CD14-positive monocyte (primary cell): ENCODE data around the gene ITGB3. TPM values are rescaled to one million over a fixed set of nuclear protein-coding genes. Genes with fewer than 3 reads are reported as not detected.
A peak's percentile ranks its signal among the peaks of the same experiment; 100 is the strongest.

Experiments used
- DNase-seq, 3 donors: peaks; one replicate each; pipeline ENCODE4 v3.0.0-alpha.2; 2011 to 2022
- H2AFZ ChIP-seq: 2 replicates; pipeline ENCODE4 v1.6.0; 2012; ENCODE audit warnings: mild to moderate bottlenecking, low read depth, low read length, inconsistent platforms; ENCODE audit not compliant: insufficient read depth, poor library complexity, severe bottlenecking
- H3K27ac ChIP-seq, 2 donors: 1 replicate in 1 of 2; 2 replicates in 1 of 2; pipeline ENCODE4 v1.5.1; 2012 to 2013; ENCODE audit warnings: low read length in 2 of 2, control low read depth in 1 of 2, inconsistent platforms in 1 of 2, low read depth in 1 of 2, mild to moderate bottlenecking in 1 of 2
- H3K27me3 ChIP-seq, 2 donors: one replicate each; pipeline versions ENCODE4 v1.6.0 to v1.6.1; 2011 to 2013; ENCODE audit warnings: low read length in 2 of 2; ENCODE audit not compliant: control insufficient read depth in 2 of 2, insufficient read depth in 2 of 2
- H3K36me3 ChIP-seq, 2 donors: replicated peaks in 1 of 2; 1 replicate in 1 of 2; 2 replicates in 1 of 2; pipeline versions ENCODE4 v1.5.1 to v1.6.1; 2012 to 2013; ENCODE audit warnings: low read length in 2 of 2, control low read depth in 1 of 2, inconsistent platforms in 1 of 2, mild to moderate bottlenecking in 1 of 2; ENCODE audit not compliant: insufficient read depth in 2 of 2, control insufficient read depth in 1 of 2
- H3K4me1 ChIP-seq, 2 donors: 1 replicate in 1 of 2; 2 replicates in 1 of 2; pipeline versions ENCODE4 v1.5.1 to v1.6.1; 2012 to 2013; ENCODE audit warnings: low read length in 2 of 2, control low read depth in 1 of 2, inconsistent platforms in 1 of 2, mild to moderate bottlenecking in 1 of 2, moderate library complexity in 1 of 2; ENCODE audit not compliant: insufficient read depth in 2 of 2, control insufficient read depth in 1 of 2
- H3K4me2 ChIP-seq: replicated peaks from 2 replicates; pipeline ENCODE3; 2012; ENCODE audit warnings: low read length, moderate library complexity, mild to moderate bottlenecking; ENCODE audit not compliant: poor library complexity, severe bottlenecking; ENCODE audit errors: extremely low read depth
- H3K4me3 ChIP-seq, 3 experiments: fragments of 200-600 bp in 1 of 3; sonication (generic) in 1 of 3; replicated peaks in 1 of 3; 1 replicate in 2 of 3; 2 replicates in 1 of 3; pipeline ENCODE4 v1.5.1; 2011 to 2013; ENCODE audit warnings: low read length in 3 of 3, mild to moderate bottlenecking in 3 of 3, control low read depth in 2 of 3, low read depth in 2 of 3, inconsistent platforms in 1 of 3, moderate library complexity in 1 of 3
- H3K79me2 ChIP-seq: 2 replicates; pipeline ENCODE4 v1.6.0; 2012; ENCODE audit warnings: mild to moderate bottlenecking, control low read depth, inconsistent platforms, low read length, moderate library complexity; ENCODE audit not compliant: insufficient read depth
- H3K9ac ChIP-seq: 2 replicates; pipeline ENCODE4 v1.6.0; 2017; ENCODE audit warnings: low read length, mild to moderate bottlenecking; ENCODE audit not compliant: insufficient read depth, poor library complexity, severe bottlenecking
- H3K9me3 ChIP-seq, 2 donors: replicated peaks in 1 of 2; 1 replicate in 1 of 2; 2 replicates in 1 of 2; pipeline versions ENCODE4 v1.5.1 to v1.6.1; 2012 to 2013; ENCODE audit warnings: low read length in 2 of 2, control low read depth in 1 of 2; ENCODE audit not compliant: control insufficient read depth in 1 of 2, insufficient read depth in 1 of 2
- H4K20me1 ChIP-seq: 2 replicates; pipeline ENCODE4 v1.6.0; 2012; ENCODE audit warnings: mild to moderate bottlenecking, low read length, control low read depth, moderate library complexity; ENCODE audit not compliant: insufficient read depth
- H3K27ac Mint-ChIP-seq, 7 donors: one replicate each; pipeline ENCODE4 v1.8.0; 2020; ENCODE audit warnings: mild to moderate bottlenecking in 7 of 7, mixed read lengths in 7 of 7, moderate library complexity in 6 of 7, inconsistent platforms in 2 of 7
- H3K27me3 Mint-ChIP-seq, 3 donors: one replicate each; pipeline ENCODE4 v1.8.0; 2021 to 2022; ENCODE audit warnings: low read depth in 3 of 3, mild to moderate bottlenecking in 3 of 3, mixed read lengths in 3 of 3, moderate library complexity in 3 of 3, inconsistent platforms in 1 of 3
- H3K36me3 Mint-ChIP-seq, 2 donors: one replicate each; pipeline ENCODE4 v1.8.0; 2020; ENCODE audit warnings: mixed read lengths in 2 of 2, inconsistent platforms in 1 of 2, mild to moderate bottlenecking in 1 of 2
- H3K4me1 Mint-ChIP-seq: one replicate; pipeline ENCODE4 v1.8.0; 2020; ENCODE audit warnings: mild to moderate bottlenecking, mixed read lengths
- H3K4me3 Mint-ChIP-seq, 2 donors: one replicate each; pipeline ENCODE4 v1.8.0; 2020; ENCODE audit warnings: mild to moderate bottlenecking in 2 of 2, mixed read lengths in 2 of 2, moderate library complexity in 1 of 2
- H3K9me3 Mint-ChIP-seq, 7 donors: one replicate each; pipeline ENCODE4 v1.8.0; 2020 to 2022; ENCODE audit warnings: mixed read lengths in 7 of 7, mild to moderate bottlenecking in 6 of 7, moderate library complexity in 6 of 7, inconsistent platforms in 2 of 7
- WGBS: methylation state at CpG from one replicate; pipeline ENCODE4 v1.1.5; 2013; ENCODE audit warnings: missing lambda C conversion rate; ENCODE audit not compliant: insufficient coverage; 5-methylcytosine and 5-hydroxymethylcytosine counted together
- intact Hi-C, 2 donors: fragments of 100-400 bp; cut with micrococcal nuclease; formaldehyde crosslinking; loops; one replicate each; pipeline versions ENCODE4 v1.15.0 to v1.15.1; 2023
- polyA plus RNA-seq, 3 donors: library from polyadenylated mRNA; depleted of rRNA in 1 of 3; unstranded in 2 of 3; stranded (reverse) in 1 of 3; fragments of 300-500 nt in 2 of 3; fragments of >200 nt in 1 of 3; fragmentation: Illumina TruSeq in 2 of 3; gene quantifications; 1 replicate in 2 of 3; 2 replicates in 1 of 3; pipeline ENCODE4 v1.2.3, GENCODE V29; 2012 to 2021
- TF ChIP-seq, protein P1 (sequence below): fragments of 200-600 bp; IDR thresholded peaks from one replicate; pipeline ENCODE4 v1.8.0; 2022; ENCODE audit warnings: antibody characterized with exemption, mild to moderate bottlenecking

The ITGB3 gene
- polyA plus RNA-seq, 3 donors, result 0.01 to 1.6 (median 1.3) TPM

DNA sequence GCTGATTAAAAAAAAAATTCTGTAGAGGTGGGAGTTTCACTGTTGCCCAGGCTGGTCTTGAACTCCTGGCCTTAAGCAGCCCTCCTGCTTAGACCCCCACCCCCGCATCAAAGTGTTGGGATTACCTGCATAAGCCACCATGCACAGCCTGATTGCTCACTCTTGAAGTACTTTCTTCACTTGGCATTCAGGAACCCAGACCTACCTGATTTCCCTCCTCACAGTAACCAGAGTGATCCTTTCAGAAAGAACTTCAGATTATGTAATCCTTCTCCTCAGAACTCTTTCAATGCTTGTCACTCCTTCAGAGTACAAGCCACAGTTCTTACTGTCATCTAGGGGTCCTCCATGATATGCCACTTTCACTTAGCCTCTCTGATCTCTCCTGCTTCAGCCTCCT, 71.5 kb downstream of the ITGB3 start:
- TF ChIP-seq, protein P1, sequence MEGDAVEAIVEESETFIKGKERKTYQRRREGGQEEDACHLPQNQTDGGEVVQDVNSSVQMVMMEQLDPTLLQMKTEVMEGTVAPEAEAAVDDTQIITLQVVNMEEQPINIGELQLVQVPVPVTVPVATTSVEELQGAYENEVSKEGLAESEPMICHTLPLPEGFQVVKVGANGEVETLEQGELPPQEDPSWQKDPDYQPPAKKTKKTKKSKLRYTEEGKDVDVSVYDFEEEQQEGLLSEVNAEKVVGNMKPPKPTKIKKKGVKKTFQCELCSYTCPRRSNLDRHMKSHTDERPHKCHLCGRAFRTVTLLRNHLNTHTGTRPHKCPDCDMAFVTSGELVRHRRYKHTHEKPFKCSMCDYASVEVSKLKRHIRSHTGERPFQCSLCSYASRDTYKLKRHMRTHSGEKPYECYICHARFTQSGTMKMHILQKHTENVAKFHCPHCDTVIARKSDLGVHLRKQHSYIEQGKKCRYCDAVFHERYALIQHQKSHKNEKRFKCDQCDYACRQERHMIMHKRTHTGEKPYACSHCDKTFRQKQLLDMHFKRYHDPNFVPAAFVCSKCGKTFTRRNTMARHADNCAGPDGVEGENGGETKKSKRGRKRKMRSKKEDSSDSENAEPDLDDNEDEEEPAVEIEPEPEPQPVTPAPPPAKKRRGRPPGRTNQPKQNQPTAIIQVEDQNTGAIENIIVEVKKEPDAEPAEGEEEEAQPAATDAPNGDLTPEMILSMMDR, result no peak
- Mint-ChIP-seq H3K4me3 (peak overlapping the region; percentile 99), H3K4me1 (peaks cover 18% of the 10 kb centered on the region), H3K36me3 (peaks cover 6 to 10% of the 10 kb centered on the region in 2 donors), H3K27me3 (peaks cover 3 to 19% (median 15%) of the 10 kb centered on the region in 3 donors), H3K27ac (peak overlapping the region; percentile 83 to 100 (median 99)), H3K9me3 (peaks cover 0 to 11% (median 6%) of the 10 kb centered on the region in 7 donors)
- 100% methylated on average over 1 of the region's 1 CpG for WGBS
- DNase-seq, result no peak
- Histone ChIP-seq H4K20me1 (no peaks in the 10 kb centered on the region), H3K4me2 (peak overlapping the region; percentile 95), H3K9ac (peak overlapping the region; percentile 84), H3K27me3 (peaks cover 5 to 13% of the 10 kb centered on the region in 2 donors), H3K27ac (peak overlapping the region; percentile 86 to 97), H3K79me2 (no peaks in the 10 kb centered on the region), H3K9me3 (peaks cover 0 to 6% of the 10 kb centered on the region in 2 donors), H3K4me1 (peaks cover 12 to 24% of the 10 kb centered on the region in 2 donors), H3K4me3 (peak overlapping the region in 1 of 3 experiments; percentile 86), H3K36me3 (no peaks in the 10 kb centered on the region), H2AFZ (peak overlapping the region; percentile 95)
- intact Hi-C loops, result no loop called here

DNA sequence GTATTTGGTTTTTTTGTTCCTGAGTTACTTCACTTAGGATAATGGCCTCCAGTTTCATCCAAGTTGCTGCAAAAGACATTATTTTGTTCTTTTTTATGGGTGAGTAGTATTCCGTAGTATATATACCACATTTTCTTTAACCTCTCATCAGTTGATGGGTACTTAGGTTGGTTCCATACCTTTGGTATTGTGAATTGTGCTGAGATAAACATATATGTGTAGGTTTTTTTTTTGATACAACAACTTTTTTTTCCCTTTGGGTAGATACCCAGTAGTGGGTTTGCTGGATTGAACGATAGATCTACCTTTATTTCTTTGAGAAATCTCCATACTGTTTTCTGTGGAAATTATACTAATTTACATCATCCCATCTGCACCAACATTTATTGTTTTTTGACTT, 76.9 kb downstream of the ITGB3 start:
- no peaks in the 10 kb centered on the region for H3K9me3 ChIP-seq
- H3K27ac Mint-ChIP-seq, result no peak overlapping the region
- H3K36me3 Mint-ChIP-seq, result peaks cover 18 to 27% of the 10 kb centered on the region in 2 donors
- no peak overlapping the region for H3K4me3 Mint-ChIP-seq
- intact Hi-C loops, result no loop called here
- WGBS, result no CpG with 5 or more reads among the region's 2 CpGs
- H3K27me3 Mint-ChIP-seq, result no peaks in the 10 kb centered on the region
- no peaks in the 10 kb centered on the region for H3K79me2 ChIP-seq
- no peaks in the 10 kb centered on the region for H4K20me1 ChIP-seq
- H3K4me1 ChIP-seq, result peaks cover 2 to 8% of the 10 kb centered on the region in 2 donors
- H3K27ac ChIP-seq, result no peak overlapping the region
- no peak overlapping the region for H2AFZ ChIP-seq
- peaks cover 0 to 4% (median 4%) of the 10 kb centered on the region in 7 donors for H3K9me3 Mint-ChIP-seq
- no peak overlapping the region for H3K4me3 ChIP-seq
- DNase-seq, result no peak
- H3K4me2 ChIP-seq, result no peak overlapping the region
- peaks cover 0 to 2% of the 10 kb centered on the region in 2 donors for H3K27me3 ChIP-seq
- TF ChIP-seq, protein P1, result no peak
- H3K9ac ChIP-seq, result no peak overlapping the region
- H3K36me3 ChIP-seq, result peaks cover 0 to 7% of the 10 kb centered on the region in 2 donors
- H3K4me1 Mint-ChIP-seq, result peaks cover 6% of the 10 kb centered on the region
